Calu3 (cell line): ENCODE results near the gene OR4D1. TPM values are rescaled to one million over a fixed set of nuclear protein-coding genes. Genes with fewer than 3 reads are reported as not detected.

ENCODE experiments used
- BruUV-seq: library from RNA; stranded (reverse); fragments of 400-500 nt; replicated peaks from 2 replicates; lab custom pipeline; 2021; lab: Mats Ljungman, UMichigan
- CTCF ChIA-PET: fragments of 300-600 bp; sonication (Branson Sonifier 250); formaldehyde crosslinking; loops from one replicate; lab custom pipeline; 2022; ENCODE audit warnings: antibody characterized with exemption; lab: Charles Lee
- DNase-seq: peaks from one replicate; pipeline ENCODE4 v3.0.0; 2022
- H3K27ac Mint-ChIP-seq: one replicate; pipeline ENCODE4 v1.8.0; 2022; ENCODE audit warnings: mixed read lengths; ENCODE audit not compliant: unreplicated experiment
- H3K27me3 Mint-ChIP-seq: one replicate; pipeline ENCODE4 v1.8.0; 2022; ENCODE audit warnings: mixed read lengths; ENCODE audit not compliant: unreplicated experiment
- H3K36me3 Mint-ChIP-seq: one replicate; pipeline ENCODE4 v1.8.0; 2022; ENCODE audit warnings: mild to moderate bottlenecking, moderate library complexity, mixed read lengths; ENCODE audit not compliant: insufficient read depth, unreplicated experiment
- H3K4me1 Mint-ChIP-seq: one replicate; pipeline ENCODE4 v1.8.0; 2022; ENCODE audit warnings: mild to moderate bottlenecking, low read depth, mixed read lengths; ENCODE audit not compliant: unreplicated experiment
- H3K4me3 Mint-ChIP-seq: one replicate; pipeline ENCODE4 v1.8.0; 2022; ENCODE audit warnings: mild to moderate bottlenecking, low read depth, moderate library complexity, mixed read lengths; ENCODE audit not compliant: unreplicated experiment
- H3K9me3 Mint-ChIP-seq: one replicate; pipeline ENCODE4 v1.8.0; 2022; ENCODE audit warnings: low read depth, mixed read lengths; ENCODE audit not compliant: unreplicated experiment
- CTCF ChIP-seq: fragments of 200-600 bp; IDR thresholded peaks from one replicate; pipeline ENCODE4 v1.8.0; 2022; ENCODE audit warnings: antibody characterized with exemption; ENCODE audit not compliant: unreplicated experiment
- intact Hi-C: fragments of 100-400 bp; cut with micrococcal nuclease; formaldehyde crosslinking; loops from one replicate; pipeline ENCODE4 v1.10.0; 2022; ENCODE audit not compliant: unreplicated experiment
- total RNA-seq: library from RNA; stranded (reverse); gene quantifications from 2 replicates; pipeline ENCODE4 v1.2.3, GENCODE V29; 2022

Gene OR4D1
- total RNA-seq, 1 experiment from 2014 or later = not detected

DNA sequence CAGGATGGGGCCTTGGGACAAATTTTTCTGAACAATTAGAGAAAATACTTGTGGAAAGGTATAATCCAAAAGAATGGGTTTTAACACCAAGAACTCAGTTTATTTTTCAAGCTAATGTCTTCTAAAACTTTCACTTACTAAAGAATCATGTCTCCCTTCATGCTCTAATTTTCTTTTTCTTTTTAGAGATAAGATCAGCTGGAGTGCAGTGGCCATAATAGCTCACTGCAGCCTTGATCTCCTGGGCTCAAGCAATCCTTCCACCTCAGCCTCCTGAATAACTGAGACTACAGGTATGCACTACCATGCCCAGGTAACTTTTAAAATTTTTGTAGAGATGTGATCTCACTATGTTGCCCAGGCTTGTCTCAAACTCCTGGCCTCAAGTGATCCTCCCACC, 5.5 kb downstream of the OR4D1 start:
- Mint-ChIP-seq H3K4me3 (no peak overlapping the region), H3K27me3 (peaks cover 78% of the 10 kb centered on the region), H3K9me3 (no peaks in the 10 kb centered on the region), H3K36me3 (no peaks in the 10 kb centered on the region), H3K4me1 (no peaks in the 10 kb centered on the region), H3K27ac (no peak overlapping the region)
- TF ChIP-seq CTCF = no peak
- BruUV-seq = no TSS peak
- CTCF ChIA-PET = no interaction called here
- no peak for DNase-seq
- intact Hi-C loops = no loop called here

DNA sequence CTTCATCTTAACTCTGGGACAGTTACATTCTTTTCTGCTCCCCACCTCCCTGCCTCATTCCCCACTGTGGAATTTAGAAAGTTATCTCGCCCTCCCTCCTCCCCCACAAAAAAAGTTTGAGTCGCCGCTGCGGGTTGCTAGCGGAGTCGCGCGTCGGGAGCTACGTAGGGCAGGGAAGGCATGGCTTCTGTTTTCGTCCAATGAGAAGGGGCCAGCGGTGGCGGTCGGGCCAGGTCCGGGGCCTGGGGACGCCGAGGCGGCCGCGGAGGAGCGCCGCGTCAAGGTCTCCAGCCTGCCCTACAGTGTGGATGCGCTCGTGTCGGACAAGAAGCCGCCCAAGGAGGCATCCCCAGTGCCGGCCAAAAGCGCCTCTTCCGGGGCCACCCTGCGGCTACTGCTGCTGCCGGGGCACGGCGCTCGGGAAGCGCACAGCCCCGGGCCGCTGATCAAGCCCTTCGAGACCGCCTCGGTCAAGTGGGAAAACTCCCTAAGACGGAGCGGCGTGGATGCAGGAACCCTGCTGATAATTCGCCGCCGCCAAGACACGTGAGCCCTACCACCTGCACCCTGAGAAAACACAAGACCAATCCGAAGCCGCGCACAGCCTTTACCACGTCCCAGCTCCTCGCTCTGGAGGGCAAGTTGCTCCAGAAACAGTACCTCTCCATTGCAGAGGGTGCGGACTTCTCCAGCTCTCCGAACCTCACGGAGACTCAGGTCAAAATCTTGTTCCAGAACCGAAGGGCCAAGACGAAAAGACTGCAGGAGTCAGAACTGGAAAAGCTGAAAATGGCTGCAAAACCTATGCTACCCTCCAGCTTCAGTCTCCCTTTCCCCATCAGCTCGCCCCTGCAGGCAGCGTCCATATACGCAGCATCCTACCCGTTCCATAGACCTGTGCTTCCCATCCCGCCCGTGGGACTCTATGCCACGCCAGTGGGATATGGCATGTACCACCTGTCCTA, 8.9 kb downstream of the OR4D1 start:
- no peak for TF ChIP-seq CTCF
- no TSS peak for BruUV-seq
- Mint-ChIP-seq H3K36me3 (no peaks in the 10 kb centered on the region), H3K4me3 (peak overlapping the region; percentile 18), H3K4me1 (no peaks in the 10 kb centered on the region), H3K9me3 (no peaks in the 10 kb centered on the region), H3K27me3 (peaks cover 80% of the 10 kb centered on the region), H3K27ac (no peak overlapping the region)
- no peak for DNase-seq
- intact Hi-C loops = no loop called here
- CTCF ChIA-PET = no interaction called here

- Mint-ChIP-seq H3K27ac (no peak overlapping the region), H3K36me3 (no peaks in the 10 kb centered on the region), H3K4me1 (no peaks in the 10 kb centered on the region), H3K27me3 (peaks cover 78% of the 10 kb centered on the region), H3K9me3 (no peaks in the 10 kb centered on the region), H3K4me3 (no peak overlapping the region)
- BruUV-seq = no TSS peak
- intact Hi-C loops = no loop called here
- CTCF ChIA-PET = no interaction called here
- DNase-seq = no peak
- TF ChIP-seq CTCF = no peak
These were observed 10.0 kb downstream of the OR4D1 start for GRCh38 chr17:58158181-58158580.

DNA sequence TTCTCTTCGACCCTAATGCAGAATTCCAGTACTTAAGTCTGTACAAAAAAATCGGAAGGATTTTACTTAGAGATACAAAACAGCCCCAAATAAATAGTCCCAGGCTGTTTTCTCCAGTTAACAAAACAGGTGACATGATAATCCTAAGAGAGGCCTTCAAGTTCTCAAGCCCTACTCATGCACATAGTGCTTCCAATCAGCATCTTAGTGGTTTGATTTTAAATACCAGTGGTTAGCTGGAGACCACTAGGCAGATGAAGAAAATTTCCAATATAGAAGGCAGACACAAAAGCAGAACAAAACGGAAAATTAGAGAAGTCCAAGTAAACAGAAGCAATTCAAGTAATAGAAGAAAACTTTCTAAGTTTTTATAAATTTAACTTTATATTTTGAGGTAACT, 13.4 kb downstream of the OR4D1 start:
- no peak overlapping the region for H3K4me3 Mint-ChIP-seq
- CTCF ChIA-PET = no interaction called here
- no peak overlapping the region for H3K27ac Mint-ChIP-seq
- H3K36me3 Mint-ChIP-seq = no peaks in the 10 kb centered on the region
- no TSS peak for BruUV-seq
- DNase-seq = no peak
- H3K9me3 Mint-ChIP-seq = no peaks in the 10 kb centered on the region
- peaks cover 76% of the 10 kb centered on the region for H3K27me3 Mint-ChIP-seq
- TF ChIP-seq CTCF = no peak
- intact Hi-C loops = no loop called here
- H3K4me1 Mint-ChIP-seq = no peaks in the 10 kb centered on the region
